K562 (cell line): ENCODE results near the gene CHCHD10. TPM values are rescaled to one million over a fixed set of nuclear protein-coding genes. Genes with fewer than 3 reads are reported as not detected.

ENCODE experiments used
- ATAC-seq: fragments of 200-7000 bp; cut with Tn5 transposase; 3 replicates; pipeline ENCODE4 v1.9.1; 2020; ENCODE audit warnings: moderate library complexity
- BruUV-seq: library from RNA; stranded (reverse); fragments of 400-500 nt; replicated peaks from 2 replicates; lab custom pipeline; 2021; lab: Mats Ljungman, UMichigan
- CTCF ChIA-PET: fragments of 300-600 bp; formaldehyde crosslinking; extraction: SDS; loops from one replicate; lab custom pipeline; 2021; ENCODE audit warnings: low intra/inter-chr PET ratio; lab: Yijun Ruan, JAX
- POLR2A ChIA-PET: fragments of 300-600, 350-650 bp; sonication (Branson Sonifier 250); formaldehyde crosslinking; extraction: SDS; loops from one replicate; lab custom pipeline; 2021; ENCODE audit warnings: antibody characterized with exemption, inconsistent platforms; lab: Yijun Ruan, JAX
- DNase-seq, 4 experiments: peaks; one replicate each; pipeline versions ENCODE4 v3.0.0 to v3.0.0-alpha.2; 2011 to 2018; ENCODE audit warnings: low spot score in 3 of 4, mixed read lengths in 3 of 4; ENCODE audit errors: extremely low read depth in 1 of 4
- FAIRE-seq: peaks from 2 replicates; lab custom pipeline; 2011; peaks lifted over from hg19 to GRCh38; lab: Jason Lieb, UNC
- H2AFZ ChIP-seq: 2 replicates; pipeline ENCODE4 v1.6.0; 2011; ENCODE audit warnings: low read depth, low read length, control low read depth, inconsistent platforms
- H3K27ac ChIP-seq: fragments of 200-600 bp; 3 replicates; pipeline ENCODE4 v1.8.0; 2011; ENCODE audit warnings: low read depth, mild to moderate bottlenecking, control low read depth, inconsistent platforms, low read length, moderate library complexity, mixed read lengths; ENCODE audit errors: extremely low read depth
- H3K27me3 ChIP-seq, 2 experiments: fragments of 300-600 bp in 1 of 2; 2 replicates in 1 of 2; 3 replicates in 1 of 2; pipeline versions ENCODE4 v1.6.0 to v1.8.0; 2011; ENCODE audit warnings: inconsistent platforms in 2 of 2, low read length in 2 of 2, mild to moderate bottlenecking in 1 of 2, mixed read lengths in 1 of 2, moderate library complexity in 1 of 2; ENCODE audit not compliant: control insufficient read depth in 2 of 2, insufficient read depth in 2 of 2
- H3K36me3 ChIP-seq: fragments of 300-600 bp; 3 replicates; pipeline ENCODE4 v1.8.0; 2011; ENCODE audit warnings: mild to moderate bottlenecking, low read length, inconsistent platforms; ENCODE audit not compliant: control insufficient read depth, insufficient read depth
- H3K4me1 ChIP-seq, 2 experiments: fragments of 200-600 bp in 1 of 2; replicated peaks in 1 of 2; 2 replicates in 1 of 2; 3 replicates in 1 of 2; pipeline versions ENCODE4 v1.5.1 to v1.8.0; 2011; ENCODE audit warnings: inconsistent platforms in 2 of 2, low read length in 2 of 2, mild to moderate bottlenecking in 1 of 2, mixed read lengths in 1 of 2, moderate library complexity in 1 of 2; ENCODE audit not compliant: control insufficient read depth in 2 of 2, insufficient read depth in 2 of 2
- H3K4me2 ChIP-seq: 2 replicates; pipeline ENCODE4 v1.6.1; 2011; ENCODE audit warnings: low read length, control low read depth, inconsistent platforms, mixed read lengths; ENCODE audit not compliant: insufficient read depth
- H3K4me3 ChIP-seq: fragments of 200-600 bp; sonication (generic), shearing (Covaris generic); 2 replicates; pipeline ENCODE4 v1.5.1; 2016; ENCODE audit warnings: control low read depth, inconsistent platforms
- H3K79me2 ChIP-seq: fragments of 200-600 bp; 3 replicates; pipeline ENCODE4 v1.8.0; 2011; ENCODE audit warnings: low read length, inconsistent platforms; ENCODE audit not compliant: control insufficient read depth, insufficient read depth
- H3K9ac ChIP-seq, 2 experiments: 2 replicates each; pipeline versions ENCODE4 v1.6.0 to v1.6.1; 2011; ENCODE audit warnings: low read depth in 2 of 2, low read length in 2 of 2, control low read depth in 1 of 2, inconsistent platforms in 1 of 2, mild to moderate bottlenecking in 1 of 2, mixed read lengths in 1 of 2; ENCODE audit not compliant: insufficient read depth in 1 of 2
- H3K9me1 ChIP-seq: one replicate; pipeline ENCODE4 v1.6.0; 2011; ENCODE audit warnings: inconsistent platforms, mild to moderate bottlenecking, low read length, moderate library complexity; ENCODE audit not compliant: control insufficient read depth, insufficient read depth
- H3K9me3 ChIP-seq: replicated peaks from 2 replicates; pipeline ENCODE4 v1.5.1; 2011; ENCODE audit warnings: low read depth, low read length, inconsistent platforms; ENCODE audit not compliant: control insufficient read depth, insufficient read depth
- H4K20me1 ChIP-seq: replicated peaks from 2 replicates; pipeline ENCODE4 v1.6.1; 2011; ENCODE audit warnings: low read length, inconsistent platforms, mixed read lengths; ENCODE audit not compliant: control insufficient read depth, insufficient read depth
- CEBPB ChIP-seq: fragments of 450-650 bp; IDR thresholded peaks from 2 replicates; pipeline ENCODE4 v1.6.1; 2016; ENCODE audit warnings: missing genetic modification characterization, missing compliant biosample characterization
- CEBPG ChIP-seq, 3 experiments: fragments of 200-800 bp in 1 of 3; sonication (Bioruptor generic) in 1 of 3; sonication (generic) in 1 of 3; formaldehyde crosslinking in 1 of 3; IDR thresholded peaks in 2 of 3; conservative IDR thresholded peaks in 1 of 3; 2 replicates each; pipeline versions ENCODE4 v1.6.1 to v1.8.0; 2016 to 2022; ENCODE audit warnings: missing compliant biosample characterization in 2 of 3, missing genetic modification characterization in 2 of 3, mild to moderate bottlenecking in 1 of 3, missing genetic modification reagents in 1 of 3
- WGBS: fragments of 100-300 bp; shearing (Covaris generic); methylation state at CpG from one replicate; pipeline ENCODE4 v1.1.6; 2016; ENCODE audit warnings: low coverage, mixed read lengths; ENCODE audit not compliant: insufficient coverage; ENCODE audit errors: missing lambda C conversion rate; 5-methylcytosine and 5-hydroxymethylcytosine counted together
- in situ Hi-C: fragments of 300-500 bp; cut with MboI; formaldehyde crosslinking; loops from 4 replicates; pipeline ENCODE4 v1.15.0; 2018; ENCODE audit warnings: inconsistent platforms, mixed read lengths
- intact Hi-C: fragments of 100-400 bp; cut with micrococcal nuclease; formaldehyde crosslinking; loops from 2 replicates; pipeline ENCODE4 v1.14.2; 2022
- polyA plus RNA-seq, 8 experiments: library from polyadenylated mRNA; depleted of rRNA in 4 of 8; stranded (reverse) in 5 of 8; unstranded in 3 of 8; fragments of >200 nt; fragmentation: Nextera tagmentation in 2 of 8; fragmentation: Illumina TruSeq in 1 of 8; extraction: Ambion mirVana in 2 of 8; extraction: Trizol in 1 of 8; gene quantifications; 2 replicates each; pipeline versions ENCODE4 v1.2.1 to v1.2.3, GENCODE V29; 2011 to 2014; ENCODE audit warnings: inconsistent platforms in 1 of 8, missing spikeins in 1 of 8
- total RNA-seq, 7 experiments: library from RNA; depleted of rRNA in 6 of 7; stranded (reverse); fragments of >200 nt in 6 of 7; fragmentation: Illumina TruSeq in 2 of 7; extraction: Trizol in 2 of 7; gene quantifications; 2 replicates each; pipeline versions ENCODE4 v1.2.1 to v1.2.3, GENCODE V29; 2011 to 2021; ENCODE audit warnings: low replicate concordance in 1 of 7
- TF ChIP-seq, protein P1 (sequence below): fragments of 250-450 bp; sonication (Bioruptor Pico); IDR thresholded peaks from 2 replicates; pipeline ENCODE4 v1.4.0; 2020; ENCODE audit warnings: mild to moderate bottlenecking, moderate library complexity, borderline replicate concordance

Gene CHCHD10
- total and polyA plus RNA-seq, 9 of the 15 experiments (the other 6 are each of a cell fraction or from before 2014, with no cell fraction given), result 15.2 to 292 (median 102) TPM

DNA sequence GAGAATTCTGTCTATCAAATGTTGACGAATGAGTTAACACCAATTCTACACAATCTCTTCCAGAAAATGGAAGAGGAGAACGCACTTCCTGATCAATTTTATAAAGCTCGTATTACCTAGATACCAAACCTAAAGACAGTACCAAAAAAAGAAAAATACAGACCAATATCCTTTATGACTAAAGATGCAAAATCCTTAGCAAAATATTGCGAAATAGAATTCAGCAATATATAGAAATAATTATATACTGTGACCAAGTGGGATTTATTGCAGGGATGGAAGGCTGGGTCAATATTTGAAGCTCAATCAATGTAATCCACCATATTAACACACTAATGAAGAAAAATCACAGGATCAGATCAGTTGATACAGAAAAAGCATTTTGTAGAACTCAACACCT, 44.6 kb upstream of the CHCHD10 start:
- CTCF ChIA-PET, result no interaction called here

More for the DNA sequence above, 44.6 kb upstream of the CHCHD10 start:
- POLR2A ChIA-PET, result interaction anchor here (0.6 to 1.3 kb wide), 2 partner anchors 39 to 228 kb away, joined by 3 to 6 read pairs; no protein-coding TSS in a partner anchor
- H3K9me3 ChIP-seq, result no peaks in the 10 kb centered on the region
- no peaks in the 10 kb centered on the region for H3K79me2 ChIP-seq
- ATAC-seq, result no peak
- no TSS peak for BruUV-seq
- intact Hi-C loops, result no loop called here
- no peaks in the 10 kb centered on the region for H4K20me1 ChIP-seq
- no peak overlapping the region for H3K4me3 ChIP-seq
- H3K4me1 ChIP-seq, result no peaks in the 10 kb centered on the region; a peak in 1 of 5 replicates
- no peak for DNase-seq
- WGBS, result 94% methylated on average over 4 of the region's 4 CpGs
- H3K27ac ChIP-seq, result no peak overlapping the region
- TF ChIP-seq, protein P1, sequence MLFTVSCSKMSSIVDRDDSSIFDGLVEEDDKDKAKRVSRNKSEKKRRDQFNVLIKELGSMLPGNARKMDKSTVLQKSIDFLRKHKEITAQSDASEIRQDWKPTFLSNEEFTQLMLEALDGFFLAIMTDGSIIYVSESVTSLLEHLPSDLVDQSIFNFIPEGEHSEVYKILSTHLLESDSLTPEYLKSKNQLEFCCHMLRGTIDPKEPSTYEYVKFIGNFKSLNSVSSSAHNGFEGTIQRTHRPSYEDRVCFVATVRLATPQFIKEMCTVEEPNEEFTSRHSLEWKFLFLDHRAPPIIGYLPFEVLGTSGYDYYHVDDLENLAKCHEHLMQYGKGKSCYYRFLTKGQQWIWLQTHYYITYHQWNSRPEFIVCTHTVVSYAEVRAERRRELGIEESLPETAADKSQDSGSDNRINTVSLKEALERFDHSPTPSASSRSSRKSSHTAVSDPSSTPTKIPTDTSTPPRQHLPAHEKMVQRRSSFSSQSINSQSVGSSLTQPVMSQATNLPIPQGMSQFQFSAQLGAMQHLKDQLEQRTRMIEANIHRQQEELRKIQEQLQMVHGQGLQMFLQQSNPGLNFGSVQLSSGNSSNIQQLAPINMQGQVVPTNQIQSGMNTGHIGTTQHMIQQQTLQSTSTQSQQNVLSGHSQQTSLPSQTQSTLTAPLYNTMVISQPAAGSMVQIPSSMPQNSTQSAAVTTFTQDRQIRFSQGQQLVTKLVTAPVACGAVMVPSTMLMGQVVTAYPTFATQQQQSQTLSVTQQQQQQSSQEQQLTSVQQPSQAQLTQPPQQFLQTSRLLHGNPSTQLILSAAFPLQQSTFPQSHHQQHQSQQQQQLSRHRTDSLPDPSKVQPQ (CRISPR knock-in tag), result no peak
- TF ChIP-seq CEBPG (CRISPR knock-in tag; IDR thresholded peaks at IDR 0.05) (no peak), CEBPG (tag; conservative IDR thresholded peaks at IDR 0.05 in 1 of 2, IDR thresholded peaks at IDR 0.05 in 1 of 2) (peak; percentile 50 to 80), CEBPB (tag) (peak; percentile 87)
- no peak overlapping the region for H2AFZ ChIP-seq
- peaks cover 26% of the 10 kb centered on the region; the same call in 2 of the 3 replicates for H3K36me3 ChIP-seq
- in situ Hi-C loops, result no loop called here
- no peak overlapping the region for H3K4me2 ChIP-seq
- H3K9me1 ChIP-seq, result no peaks in the 10 kb centered on the region
- FAIRE-seq, result no peak
- H3K27me3 ChIP-seq, result no peaks in the 10 kb centered on the region
- H3K9ac ChIP-seq, result no peak overlapping the region
